ENCODE data around the gene CPSF4. TPM values are rescaled to one million over a fixed set of nuclear protein-coding genes. Genes with fewer than 3 reads are reported as not detected.

Gene CPSF4
- total RNA-seq, 1 donor from 2014 or later: 38.0 TPM

DNA sequence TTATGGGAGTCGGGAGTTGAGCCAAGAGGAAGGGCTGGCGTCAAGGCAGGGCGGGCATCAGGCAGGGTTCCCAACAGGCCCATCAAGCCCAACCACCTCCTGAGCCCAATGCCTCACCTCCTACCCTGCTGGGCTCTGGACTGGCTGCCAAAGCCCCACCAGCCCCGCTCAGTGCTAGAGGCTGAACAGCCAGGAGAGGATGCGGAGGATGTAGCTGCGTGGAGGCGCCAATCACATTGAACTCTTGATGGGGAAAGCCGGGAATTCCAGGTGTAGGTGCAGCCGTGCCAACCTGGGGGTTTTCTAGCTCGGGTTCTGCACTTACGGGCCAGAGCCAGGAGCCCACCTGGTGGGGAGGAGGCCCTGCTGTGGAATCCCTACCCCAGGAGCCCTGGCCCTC is 14.4 kb downstream of the CPSF4 start:
- no peaks in the 10 kb centered on the region for H3K4me1 ChIP-seq
- H3K27ac ChIP-seq: no peak overlapping the region
- DNase-seq (ENCODE audit: low spot score in 2 of 2): no peak
- H3K36me3 ChIP-seq: peaks cover 77 to 93% of the 10 kb centered on the region in 2 donors
- H3K4me3 ChIP-seq: no peak overlapping the region
- no peaks in the 10 kb centered on the region for H3K9me3 ChIP-seq
- H3K27me3 ChIP-seq: no peaks in the 10 kb centered on the region
- intact Hi-C loops (cut with DNase I): no loop called here
- TF ChIP-seq, protein P1, sequence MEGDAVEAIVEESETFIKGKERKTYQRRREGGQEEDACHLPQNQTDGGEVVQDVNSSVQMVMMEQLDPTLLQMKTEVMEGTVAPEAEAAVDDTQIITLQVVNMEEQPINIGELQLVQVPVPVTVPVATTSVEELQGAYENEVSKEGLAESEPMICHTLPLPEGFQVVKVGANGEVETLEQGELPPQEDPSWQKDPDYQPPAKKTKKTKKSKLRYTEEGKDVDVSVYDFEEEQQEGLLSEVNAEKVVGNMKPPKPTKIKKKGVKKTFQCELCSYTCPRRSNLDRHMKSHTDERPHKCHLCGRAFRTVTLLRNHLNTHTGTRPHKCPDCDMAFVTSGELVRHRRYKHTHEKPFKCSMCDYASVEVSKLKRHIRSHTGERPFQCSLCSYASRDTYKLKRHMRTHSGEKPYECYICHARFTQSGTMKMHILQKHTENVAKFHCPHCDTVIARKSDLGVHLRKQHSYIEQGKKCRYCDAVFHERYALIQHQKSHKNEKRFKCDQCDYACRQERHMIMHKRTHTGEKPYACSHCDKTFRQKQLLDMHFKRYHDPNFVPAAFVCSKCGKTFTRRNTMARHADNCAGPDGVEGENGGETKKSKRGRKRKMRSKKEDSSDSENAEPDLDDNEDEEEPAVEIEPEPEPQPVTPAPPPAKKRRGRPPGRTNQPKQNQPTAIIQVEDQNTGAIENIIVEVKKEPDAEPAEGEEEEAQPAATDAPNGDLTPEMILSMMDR (IDR thresholded peaks at IDR 0.05): no peak

DNA sequence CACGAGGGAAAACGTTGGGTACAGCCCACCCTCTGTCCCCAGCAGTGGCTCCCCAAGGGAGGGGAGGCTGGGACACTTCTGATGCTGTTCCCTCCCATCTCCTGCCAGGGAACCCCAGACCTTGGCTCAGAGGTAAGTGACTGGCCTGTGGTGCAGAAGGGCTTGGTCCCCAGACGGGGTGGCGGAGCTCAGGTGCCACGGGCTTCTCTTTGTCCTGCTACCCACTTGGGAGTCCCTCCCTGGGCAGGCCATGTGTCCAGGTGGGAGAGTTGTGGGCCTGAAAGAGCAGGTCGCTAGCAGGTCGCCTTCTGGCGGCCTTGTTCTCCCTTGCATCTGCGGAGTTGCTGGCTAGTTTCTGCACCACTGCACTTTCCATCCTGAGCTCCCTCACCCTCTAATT is 17.1 kb downstream of the CPSF4 start:
- TF ChIP-seq, protein P1 (IDR thresholded peaks at IDR 0.05): no peak
- intact Hi-C loops (cut with DNase I): no loop called here
- Histone ChIP-seq H3K9me3 (no peaks in the 10 kb centered on the region), H3K4me1 (no peaks in the 10 kb centered on the region), H3K4me3 (no peak overlapping the region), H3K27me3 (no peaks in the 10 kb centered on the region), H3K36me3 (peaks cover 65 to 81% of the 10 kb centered on the region in 2 donors), H3K27ac (no peak overlapping the region)
- DNase-seq (ENCODE audit: low spot score in 2 of 2): no peak

DNA sequence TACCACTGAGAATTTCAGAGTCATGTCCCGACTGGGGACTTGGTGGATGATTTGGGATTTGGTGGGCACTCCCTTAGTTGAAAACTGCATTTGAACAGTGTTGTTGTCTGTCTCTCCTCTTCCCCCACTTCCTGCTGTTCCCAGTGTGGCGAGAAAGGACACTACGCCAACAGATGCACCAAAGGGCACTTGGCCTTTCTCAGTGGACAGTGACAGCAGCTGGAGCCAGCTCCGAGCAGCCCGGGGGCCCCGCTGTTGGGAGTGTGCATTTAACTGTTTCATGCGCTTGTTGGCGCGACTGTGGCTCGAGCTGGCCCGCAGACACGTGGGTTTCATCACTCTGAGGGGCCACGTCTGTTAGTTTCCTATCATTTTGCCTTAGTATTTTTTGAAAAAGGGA is 17.5 kb downstream of the CPSF4 start:
- intact Hi-C loops (cut with DNase I): no loop called here
- TF ChIP-seq, protein P1 (IDR thresholded peaks at IDR 0.05): no peak
- H3K4me3 ChIP-seq: no peak overlapping the region
- no peak overlapping the region for H3K27ac ChIP-seq
- DNase-seq (ENCODE audit: low spot score in 2 of 2): no peak
- peaks cover 61 to 78% of the 10 kb centered on the region in 2 donors for H3K36me3 ChIP-seq
- no peaks in the 10 kb centered on the region for H3K9me3 ChIP-seq
- no peaks in the 10 kb centered on the region for H3K27me3 ChIP-seq
- no peaks in the 10 kb centered on the region for H3K4me1 ChIP-seq

DNA sequence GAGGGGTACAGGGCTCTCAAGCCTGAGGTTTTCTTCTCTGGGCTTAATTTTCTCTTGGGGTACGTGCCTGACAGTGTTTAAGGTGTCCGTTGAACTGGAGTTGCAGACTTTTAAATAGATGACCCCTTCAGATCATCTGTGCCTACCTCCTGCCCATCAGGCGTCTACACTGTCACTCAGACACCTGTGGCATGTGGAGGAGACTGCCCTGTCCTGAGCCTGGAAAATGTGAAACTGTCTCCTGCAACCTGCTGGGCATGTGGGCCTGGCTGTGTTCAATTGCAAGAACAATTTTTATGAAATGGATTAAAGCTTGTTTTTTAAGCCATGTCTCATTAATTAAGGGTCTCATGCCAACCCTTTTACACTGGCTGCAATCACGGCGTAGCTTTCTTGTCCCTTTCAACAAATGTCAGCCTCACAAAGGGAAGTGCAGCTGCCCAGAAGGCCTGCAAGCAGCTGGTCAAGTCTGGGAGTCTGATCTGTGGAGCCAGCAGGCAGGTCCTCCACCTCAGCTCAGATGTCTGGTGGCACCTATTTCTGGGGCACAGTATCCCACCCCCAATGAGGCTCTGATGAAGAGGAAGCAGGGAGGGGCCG is 18.4 kb downstream of the CPSF4 start:
- TF ChIP-seq, protein P1 (IDR thresholded peaks at IDR 0.05): no peak

DNA sequence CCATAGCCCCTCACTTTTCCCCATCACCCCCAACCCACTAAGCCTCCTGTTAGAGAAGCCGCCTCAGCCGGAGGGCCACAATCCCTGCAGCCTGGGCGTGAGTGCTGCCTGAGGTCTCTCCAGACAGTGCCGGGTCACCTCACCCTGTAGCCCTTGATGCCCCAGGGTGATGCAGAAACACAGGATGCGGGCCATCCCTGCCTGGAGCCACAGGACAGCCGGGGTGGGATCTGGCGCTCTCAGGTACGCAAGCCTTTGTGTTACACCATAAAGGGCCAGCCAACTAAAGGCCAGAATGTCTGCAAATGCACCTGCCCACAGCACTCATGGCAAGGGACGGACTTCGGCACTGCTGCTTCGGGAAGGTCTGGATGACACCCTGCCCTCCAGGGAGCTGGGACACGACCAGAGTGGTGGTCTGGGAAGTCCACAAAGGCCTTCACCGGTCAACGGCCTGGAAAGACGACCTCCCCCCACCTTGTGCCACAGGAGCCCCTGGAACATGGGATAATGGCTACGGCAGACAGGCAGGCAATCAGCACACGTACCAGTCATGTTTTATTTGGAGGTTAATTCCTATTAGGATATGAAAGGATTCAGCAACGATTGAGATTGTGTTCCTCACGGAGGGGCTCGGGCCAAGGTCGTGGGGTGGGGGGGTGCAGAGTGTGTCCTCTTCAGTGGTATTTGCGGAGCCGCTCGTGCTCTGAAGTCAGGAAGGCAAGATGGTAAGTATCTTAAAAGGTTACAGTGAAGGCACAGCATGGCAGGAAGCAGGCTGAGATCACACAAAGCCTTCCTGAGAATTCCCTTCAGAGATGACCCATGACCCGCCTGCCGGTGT is 19.1 kb downstream of the CPSF4 start:
- Histone ChIP-seq H3K4me3 (no peak overlapping the region), H3K9me3 (no peaks in the 10 kb centered on the region), H3K36me3 (peaks cover 56 to 65% of the 10 kb centered on the region in 2 donors), H3K4me1 (no peaks in the 10 kb centered on the region), H3K27me3 (no peaks in the 10 kb centered on the region), H3K27ac (no peak overlapping the region)
- intact Hi-C loops (cut with DNase I): no loop called here
- DNase-seq (ENCODE audit: low spot score in 2 of 2): no peak
- TF ChIP-seq, protein P1 (IDR thresholded peaks at IDR 0.05): no peak

More for the DNA sequence above, 18.4 kb downstream of the CPSF4 start:
- H3K36me3 ChIP-seq: peaks cover 56 to 70% of the 10 kb centered on the region in 2 donors
- H3K9me3 ChIP-seq: no peaks in the 10 kb centered on the region
- no peak for DNase-seq (ENCODE audit: low spot score in 2 of 2)
- H3K27me3 ChIP-seq: no peaks in the 10 kb centered on the region
- no peak overlapping the region for H3K27ac ChIP-seq
- intact Hi-C loops (cut with DNase I): no loop called here
- H3K4me1 ChIP-seq: no peaks in the 10 kb centered on the region
- H3K4me3 ChIP-seq: no peak overlapping the region
